HG02763 (cell line): ENCODE data around the gene CCDC24.

Experiments used
- ATAC-seq: cut with Tn5 transposase; IDR thresholded peaks from one replicate; pipeline ENCODE4 v1.9.1; 2021; ENCODE audit warnings: mild to moderate bottlenecking, moderate library complexity; ENCODE audit not compliant: unreplicated experiment

CCDC24 gene

GRCh38 chr1:44021581-44022321 lies 30.4 kb downstream of the CCDC24 start:
- no peak for ATAC-seq

GRCh38 chr1:44024031-44024902 lies 32.9 kb downstream of the CCDC24 start:
- no peak for ATAC-seq

GRCh38 chr1:44024903-44025525 lies 33.6 kb downstream of the CCDC24 start:
- no peak for ATAC-seq

- no peak for ATAC-seq
Measured at GRCh38 chr1:44025816-44026215, 34.4 kb downstream of the CCDC24 start.

- ATAC-seq, result no peak
Measured at GRCh38 chr1:44027320-44027719, 35.9 kb downstream of the CCDC24 start.

- ATAC-seq, result peak; percentile 6
Measured at GRCh38 chr1:44029260-44029910, 38.0 kb downstream of the CCDC24 start.

- ATAC-seq, result peak; percentile 83
Measured at GRCh38 chr1:44029911-44030604, 38.7 kb downstream of the CCDC24 start.

- ATAC-seq, result peak; percentile 6
Measured at GRCh38 chr1:44030605-44031251, 39.3 kb downstream of the CCDC24 start.

GRCh38 chr1:44031252-44032169 lies 40.1 kb downstream of the CCDC24 start, which contains the start of gene SLC6A9:
Gene SLC6A9, minus strand, starts transcription at chr1:44031462. Its CDS starts 7,185 bp downstream, at chr1:44024277.
- no peak for ATAC-seq

GRCh38 chr1:44032170-44032790 lies 40.9 kb downstream of the CCDC24 start:
- ATAC-seq, result no peak

GRCh38 chr1:44033041-44033575 lies 41.7 kb downstream of the CCDC24 start:
- no peak for ATAC-seq

GRCh38 chr1:44033756-44034155 lies 42.4 kb downstream of the CCDC24 start:
- no peak for ATAC-seq

GRCh38 chr1:44034423-44034822 lies 43.0 kb downstream of the CCDC24 start:
- ATAC-seq, result no peak

- ATAC-seq, result no peak
Measured at GRCh38 chr1:44034976-44035716, 43.7 kb downstream of the CCDC24 start.

- no peak for ATAC-seq
Measured at GRCh38 chr1:44035726-44036408, 44.5 kb downstream of the CCDC24 start.

GRCh38 chr1:44036409-44037139 lies 45.2 kb downstream of the CCDC24 start:
- ATAC-seq, result no peak
